H1 (cell line): Measurements from ENCODE around the gene NUP107.

Experiments used
- BRCA1 ChIP-seq: IDR thresholded peaks from 2 replicates; pipeline ENCODE4 v1.6.1; 2012; ENCODE audit warnings: low read depth, low read length, improper control_type of control experiment
- EZH2 ChIP-seq: fragments of 200-600 bp; sonication (generic); IDR thresholded peaks from 2 replicates; pipeline ENCODE4 v1.7.1; 2012; ENCODE audit warnings: low read depth, mild to moderate bottlenecking, moderate library complexity, low read length, inconsistent platforms; ENCODE audit not compliant: severe bottlenecking
- POLR2A ChIP-seq, 2 experiments: IDR thresholded peaks; 1 replicate in 1 of 2; 2 replicates in 1 of 2; pipeline ENCODE4 v1.6.1; 2011; ENCODE audit warnings: low read depth in 2 of 2, low read length in 2 of 2, mild to moderate bottlenecking in 2 of 2; ENCODE audit errors: control extremely low read depth in 1 of 2
- POLR2AphosphoS5 ChIP-seq: IDR thresholded peaks from 2 replicates; pipeline ENCODE4 v1.6.1; 2011; ENCODE audit warnings: low read depth, low read length
- RBBP5 ChIP-seq: IDR thresholded peaks from 2 replicates; pipeline ENCODE4 v1.7.1; 2012; ENCODE audit warnings: low read depth, mild to moderate bottlenecking, inconsistent platforms, low read length, moderate library complexity, borderline replicate concordance
- RXRA ChIP-seq: IDR thresholded peaks from 2 replicates; pipeline ENCODE4 v1.6.1; 2011; ENCODE audit warnings: low read depth, mild to moderate bottlenecking, low read length, moderate library complexity; ENCODE audit not compliant: insufficient read depth
- TCF12 ChIP-seq: IDR thresholded peaks from 2 replicates; pipeline ENCODE4 v1.6.1; 2011; ENCODE audit warnings: low read depth, mild to moderate bottlenecking, low read length
- TF ChIP-seq, protein P1 (sequence below), 3 experiments: IDR thresholded peaks; 1 replicate in 2 of 3; 2 replicates in 1 of 3; pipeline versions ENCODE4 v1.5.1 to v1.6.1; 2011; ENCODE audit warnings: low read length in 3 of 3, mild to moderate bottlenecking in 3 of 3, inconsistent platforms in 2 of 3, low read depth in 1 of 3, moderate library complexity in 1 of 3; ENCODE audit not compliant: insufficient read depth in 1 of 3; ENCODE audit errors: control extremely low read depth in 1 of 3
- TF ChIP-seq, protein P2 (sequence below): IDR thresholded peaks from 2 replicates; pipeline ENCODE4 v1.6.1; 2012; ENCODE audit warnings: inconsistent platforms

DNA sequence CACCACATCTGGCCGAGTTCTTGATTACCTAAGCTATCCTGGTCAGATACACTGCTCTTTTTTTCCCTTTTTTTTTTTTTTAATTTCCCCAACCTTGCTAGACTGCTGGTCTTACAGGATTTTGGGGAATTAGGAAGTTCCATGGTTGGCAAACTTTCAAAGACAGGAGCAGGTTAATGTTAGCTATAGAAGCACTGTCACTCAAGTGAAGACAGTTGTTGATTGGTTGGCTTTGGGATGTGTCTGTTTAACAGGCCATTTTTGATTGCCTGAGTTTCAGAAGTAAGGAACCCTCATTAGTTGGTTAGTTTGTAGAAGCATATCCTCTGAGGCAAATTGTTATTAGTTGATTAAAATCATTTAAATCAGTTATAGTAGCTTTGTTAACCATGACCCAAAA is 39.3 kb upstream of the NUP107 start:
- TF ChIP-seq POLR2A (IDR thresholded peaks at IDR 0.05; ENCODE audit: control extremely low read depth in 1 of 2, low read depth in 2 of 2, low read length in 2 of 2) = no peak
- TF ChIP-seq BRCA1 = no peak
- TF ChIP-seq TCF12 = no peak
- TF ChIP-seq EZH2 = no peak
- TF ChIP-seq, protein P1, sequence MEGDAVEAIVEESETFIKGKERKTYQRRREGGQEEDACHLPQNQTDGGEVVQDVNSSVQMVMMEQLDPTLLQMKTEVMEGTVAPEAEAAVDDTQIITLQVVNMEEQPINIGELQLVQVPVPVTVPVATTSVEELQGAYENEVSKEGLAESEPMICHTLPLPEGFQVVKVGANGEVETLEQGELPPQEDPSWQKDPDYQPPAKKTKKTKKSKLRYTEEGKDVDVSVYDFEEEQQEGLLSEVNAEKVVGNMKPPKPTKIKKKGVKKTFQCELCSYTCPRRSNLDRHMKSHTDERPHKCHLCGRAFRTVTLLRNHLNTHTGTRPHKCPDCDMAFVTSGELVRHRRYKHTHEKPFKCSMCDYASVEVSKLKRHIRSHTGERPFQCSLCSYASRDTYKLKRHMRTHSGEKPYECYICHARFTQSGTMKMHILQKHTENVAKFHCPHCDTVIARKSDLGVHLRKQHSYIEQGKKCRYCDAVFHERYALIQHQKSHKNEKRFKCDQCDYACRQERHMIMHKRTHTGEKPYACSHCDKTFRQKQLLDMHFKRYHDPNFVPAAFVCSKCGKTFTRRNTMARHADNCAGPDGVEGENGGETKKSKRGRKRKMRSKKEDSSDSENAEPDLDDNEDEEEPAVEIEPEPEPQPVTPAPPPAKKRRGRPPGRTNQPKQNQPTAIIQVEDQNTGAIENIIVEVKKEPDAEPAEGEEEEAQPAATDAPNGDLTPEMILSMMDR (IDR thresholded peaks at IDR 0.05; ENCODE audit: control extremely low read depth in 1 of 3, insufficient read depth in 1 of 3, low read depth in 1 of 3, low read length in 3 of 3) = no peak
- TF ChIP-seq, protein P2, sequence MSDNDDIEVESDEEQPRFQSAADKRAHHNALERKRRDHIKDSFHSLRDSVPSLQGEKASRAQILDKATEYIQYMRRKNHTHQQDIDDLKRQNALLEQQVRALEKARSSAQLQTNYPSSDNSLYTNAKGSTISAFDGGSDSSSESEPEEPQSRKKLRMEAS = no peak
- no peak for TF ChIP-seq RXRA
- TF ChIP-seq POLR2AphosphoS5 = no peak
- no peak for TF ChIP-seq RBBP5
